ENCODE measurements around the gene RGS19. TPM values are rescaled to one million over a fixed set of nuclear protein-coding genes. Genes with fewer than 3 reads are reported as not detected.

Gene RGS19
- total RNA-seq, 1 experiment from 2014 or later: 99.8 TPM

DNA sequence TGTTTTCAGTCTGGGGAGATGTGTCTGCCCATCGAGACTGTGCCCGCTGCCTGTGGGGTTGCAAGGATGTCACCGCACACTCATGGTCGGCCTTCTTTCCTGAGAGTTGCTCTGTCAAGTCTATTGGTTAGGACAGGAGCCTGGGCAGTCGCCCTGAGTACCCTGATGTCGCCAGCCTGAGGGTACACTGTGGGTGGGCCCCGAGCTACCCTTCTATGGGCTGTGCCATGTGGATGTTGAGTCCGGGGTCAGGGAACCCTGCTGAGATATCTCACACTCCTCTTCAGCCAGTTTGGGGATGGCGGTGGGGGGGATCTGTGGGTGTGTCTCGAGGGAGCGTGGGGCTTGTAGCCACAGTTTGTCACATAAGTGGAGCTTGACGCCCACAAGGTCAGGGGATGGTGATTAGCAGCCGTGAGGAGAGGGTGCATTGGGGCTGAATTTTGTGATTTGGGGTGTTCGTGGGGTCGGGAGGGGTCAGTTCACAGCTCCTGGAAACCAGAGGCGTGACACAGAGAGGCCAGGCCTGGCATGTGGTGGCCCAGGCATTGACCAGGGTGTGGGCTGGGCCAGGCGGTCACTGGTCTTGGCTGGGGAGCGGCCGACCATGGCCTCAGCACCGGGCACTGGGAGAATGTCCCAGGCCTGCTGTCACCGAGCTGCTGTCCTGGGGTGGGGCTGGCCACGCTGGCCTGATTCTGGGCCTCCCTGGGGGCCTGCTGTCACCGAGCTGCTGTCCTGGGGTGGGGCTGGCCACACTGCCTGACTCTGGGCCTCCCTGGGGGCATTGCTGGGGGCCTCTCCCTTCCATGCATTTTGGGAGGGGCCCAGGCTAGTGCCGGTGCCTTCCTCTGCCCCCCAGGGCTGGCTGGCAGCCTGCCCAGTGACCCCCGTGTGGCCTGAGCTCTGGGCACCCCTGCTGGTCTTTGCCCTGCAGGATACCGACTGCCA, 29.7 kb upstream of the RGS19 start:
- DNase-seq (ENCODE audit: low spot score): no peak

DNA sequence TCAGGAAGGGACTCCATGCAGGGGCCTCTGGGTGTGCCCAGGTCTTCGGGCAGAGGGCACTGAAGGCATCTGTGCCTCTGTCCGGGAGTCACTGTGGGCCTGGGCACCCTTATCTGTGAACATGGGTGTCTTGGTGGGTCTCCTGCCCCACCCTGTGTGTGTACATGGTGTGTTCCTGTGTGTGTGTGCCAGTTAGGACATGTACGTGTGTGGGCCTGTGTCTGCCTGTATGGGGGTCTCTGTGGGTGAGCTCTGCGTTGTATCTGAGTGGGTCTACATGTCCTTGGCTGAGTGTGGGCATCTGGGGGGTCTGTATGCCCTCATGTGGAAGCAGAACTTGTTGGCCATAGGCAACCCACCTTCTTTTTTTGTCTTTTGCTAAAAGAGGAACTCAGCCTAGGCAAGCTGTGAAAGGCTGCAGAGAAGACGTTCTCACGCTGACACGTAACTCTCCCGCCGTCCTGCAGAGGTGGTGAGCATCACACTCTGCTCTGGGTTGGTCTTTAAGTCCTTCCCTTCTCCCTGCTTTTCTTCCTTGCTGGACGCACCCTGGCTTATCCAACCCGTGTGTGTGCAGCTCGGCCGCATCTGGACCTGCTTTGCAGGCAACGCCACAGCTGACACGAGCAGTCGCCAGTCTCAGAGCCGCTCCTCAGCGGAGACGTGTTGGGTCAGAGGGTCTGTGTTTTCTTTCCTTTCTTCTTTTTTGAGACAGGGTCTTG, 28.6 kb upstream of the RGS19 start:
- no peak for DNase-seq (ENCODE audit: low spot score)

- DNase-seq (ENCODE audit: low spot score): no peak
Measured at GRCh38 chr20:64106981-64107735, 27.8 kb upstream of the RGS19 start, which contains the start of gene NPBWR2. Gene NPBWR2, minus strand, starts transcription at chr20:64107565. Its CDS starts 734 bp downstream, at chr20:64106831.

DNA sequence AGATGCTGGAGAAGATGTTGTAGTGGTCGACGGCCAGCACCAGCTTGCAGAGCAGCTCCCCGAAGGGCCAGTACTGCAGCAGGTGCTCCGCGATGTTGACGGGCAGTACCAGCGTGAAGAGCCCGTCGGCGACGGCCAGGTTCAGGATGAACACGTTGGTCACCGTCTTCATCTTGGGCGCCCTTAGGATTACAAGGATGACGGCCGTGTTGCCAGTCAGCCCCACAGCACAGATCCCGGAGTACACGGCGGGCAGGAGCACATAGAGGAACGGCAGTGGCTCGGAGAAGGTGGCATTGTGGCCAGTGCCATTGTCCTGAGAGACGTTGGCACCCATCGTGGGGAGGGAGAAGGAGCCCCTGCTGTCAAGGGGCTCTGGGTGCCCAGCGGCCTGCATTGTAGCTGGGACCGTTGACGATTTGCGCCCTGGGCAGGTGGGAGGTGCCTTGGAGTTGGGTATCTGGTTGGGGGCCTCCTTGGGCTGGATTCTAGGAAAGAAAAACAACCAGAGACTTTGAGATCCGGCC, 27.2 kb upstream of the RGS19 start:
- no peak for DNase-seq (ENCODE audit: low spot score)

DNA sequence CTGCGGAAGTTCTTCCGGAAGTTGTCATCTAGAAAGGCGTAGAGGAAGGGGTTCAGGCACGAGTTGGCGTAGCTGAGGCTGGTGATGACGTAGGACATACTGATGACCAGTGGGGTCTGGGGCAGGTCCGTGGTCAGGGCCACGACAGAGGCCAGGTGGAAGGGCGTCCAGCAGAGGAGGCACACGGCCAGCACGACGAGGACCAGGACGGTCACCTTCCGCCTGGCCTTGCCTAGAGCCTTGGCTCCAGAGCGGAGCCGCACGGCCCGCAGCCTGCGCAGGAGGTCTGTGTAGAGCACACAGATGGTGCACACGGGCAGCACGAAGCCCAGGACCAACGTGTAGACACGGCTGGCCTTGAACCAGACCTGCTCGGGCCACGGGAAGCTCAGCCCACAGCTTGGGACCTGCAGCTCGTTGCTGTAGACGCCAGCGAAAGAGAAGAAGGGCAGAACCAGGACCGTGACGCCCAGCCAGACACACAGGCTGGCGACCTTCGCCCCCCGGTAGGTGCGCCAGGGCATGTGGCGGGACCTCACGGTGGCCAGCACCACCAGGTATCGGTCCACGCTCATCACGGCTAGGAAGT, 26.6 kb upstream of the RGS19 start:
- DNase-seq (ENCODE audit: low spot score): no peak

DNA sequence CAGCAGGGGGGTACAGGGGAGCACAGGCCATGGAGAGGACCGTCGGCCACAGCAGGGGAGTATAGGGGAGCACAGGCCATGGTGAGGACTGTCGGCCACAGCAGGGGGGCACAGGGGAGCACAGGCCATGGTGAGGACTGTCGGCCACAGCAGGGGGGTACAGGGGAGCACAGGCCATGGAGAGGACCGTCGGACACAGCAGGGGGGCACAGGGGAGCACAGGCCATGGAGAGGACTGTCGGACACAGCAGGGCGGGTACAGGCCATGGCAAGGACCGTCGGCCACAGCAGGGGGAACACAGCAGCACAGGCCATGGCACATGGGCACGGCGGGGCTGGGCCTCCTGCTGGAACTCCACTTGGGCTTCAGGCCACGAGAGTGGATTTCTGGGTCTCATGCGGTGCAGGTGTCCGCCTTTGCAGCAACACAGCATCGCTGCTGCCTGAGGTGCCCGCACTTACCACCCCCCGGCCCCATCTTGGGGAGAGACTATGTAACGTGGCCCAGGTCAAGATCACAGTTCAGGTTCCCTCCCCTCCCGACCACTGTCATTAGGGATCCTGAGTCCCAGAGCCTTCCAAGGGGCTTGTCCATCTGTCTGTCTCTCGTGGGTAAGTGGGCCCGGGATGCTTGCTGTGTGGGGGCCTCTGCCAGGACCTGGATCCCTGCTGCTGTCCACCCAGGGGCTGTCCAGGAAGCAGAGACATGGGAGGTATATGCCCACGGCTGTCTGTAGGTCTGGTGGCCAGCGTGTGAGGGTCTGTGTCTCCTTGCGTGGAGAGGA, 25.5 kb upstream of the RGS19 start:
- no peak for DNase-seq (ENCODE audit: low spot score)

DNA sequence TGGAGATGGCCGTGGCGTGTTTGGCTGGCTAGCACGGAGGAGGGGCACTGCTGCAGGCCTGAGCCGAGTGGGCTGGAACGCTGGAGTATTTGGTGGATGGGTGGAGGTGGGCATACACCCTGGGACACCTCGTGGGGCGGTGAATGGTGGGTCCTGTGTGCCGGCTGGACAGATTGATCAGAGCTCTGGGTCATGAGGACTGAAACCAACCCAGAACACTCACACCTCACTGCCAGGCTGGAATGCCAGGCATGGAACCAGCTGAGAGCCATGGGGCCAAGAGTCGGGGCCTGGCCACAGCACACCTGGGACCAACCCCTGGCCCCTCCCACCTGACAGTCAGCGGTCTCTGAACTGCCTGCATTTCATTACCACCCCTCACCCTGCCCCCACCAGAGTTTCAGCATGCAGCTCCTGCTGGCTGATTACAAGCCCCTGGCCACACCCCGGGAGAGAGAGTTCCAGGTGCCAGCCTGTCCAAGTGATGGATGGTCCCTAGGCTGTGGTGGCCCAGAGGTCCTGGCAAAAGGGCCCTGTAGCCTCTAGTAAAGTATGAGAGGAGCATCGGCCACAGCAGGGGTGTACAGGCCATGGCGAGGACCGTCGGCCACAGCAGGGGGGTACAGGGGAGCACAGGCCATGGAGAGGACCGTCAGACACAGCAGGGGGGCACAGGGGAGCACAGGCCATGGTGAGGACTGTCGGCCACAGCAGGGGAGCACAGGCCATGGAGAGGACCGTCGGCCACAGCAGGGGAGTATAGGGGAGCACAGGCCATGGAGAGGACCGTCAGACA, 24.8 kb upstream of the RGS19 start:
- DNase-seq (ENCODE audit: low spot score): no peak

DNA sequence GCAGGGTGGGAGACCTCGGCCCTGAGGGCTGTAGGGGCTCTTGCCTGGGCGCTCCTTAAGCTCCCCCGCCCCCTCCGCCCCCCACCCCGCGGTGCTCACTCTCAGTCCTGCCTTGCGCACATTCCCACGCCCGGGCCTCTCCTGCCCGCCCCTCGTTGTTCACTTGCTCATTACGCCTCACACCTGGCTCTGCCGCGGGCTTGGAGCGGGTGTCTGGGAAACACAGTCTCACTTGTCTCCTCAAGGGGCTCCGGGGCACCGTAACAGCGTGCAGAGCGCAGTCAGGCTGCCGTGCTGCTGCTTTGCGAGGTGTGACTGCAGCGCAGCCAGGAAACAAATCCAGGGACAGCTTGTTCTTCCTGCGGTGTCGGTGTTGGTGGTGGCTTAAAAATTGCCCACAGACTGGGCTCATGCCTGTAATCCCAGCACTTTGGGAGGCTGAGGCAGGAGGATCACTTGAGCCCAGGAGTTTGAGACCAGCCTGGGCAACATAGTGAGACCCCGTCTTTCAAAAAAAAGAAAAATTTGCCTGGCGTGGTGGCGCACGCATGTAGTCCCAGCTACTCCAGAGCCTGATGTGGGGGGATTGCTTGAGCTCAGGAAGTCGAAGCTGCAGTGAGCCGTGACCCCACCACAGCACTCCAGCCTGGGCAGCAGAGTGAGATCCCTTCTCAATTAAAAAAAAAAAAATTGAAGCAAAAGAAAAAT, 23.5 kb upstream of the RGS19 start:
- DNase-seq (ENCODE audit: low spot score): no peak

GRCh38 chr20:64101731-64102621, 22.7 kb upstream of the RGS19 start:
- DNase-seq (ENCODE audit: low spot score): no peak

DNA sequence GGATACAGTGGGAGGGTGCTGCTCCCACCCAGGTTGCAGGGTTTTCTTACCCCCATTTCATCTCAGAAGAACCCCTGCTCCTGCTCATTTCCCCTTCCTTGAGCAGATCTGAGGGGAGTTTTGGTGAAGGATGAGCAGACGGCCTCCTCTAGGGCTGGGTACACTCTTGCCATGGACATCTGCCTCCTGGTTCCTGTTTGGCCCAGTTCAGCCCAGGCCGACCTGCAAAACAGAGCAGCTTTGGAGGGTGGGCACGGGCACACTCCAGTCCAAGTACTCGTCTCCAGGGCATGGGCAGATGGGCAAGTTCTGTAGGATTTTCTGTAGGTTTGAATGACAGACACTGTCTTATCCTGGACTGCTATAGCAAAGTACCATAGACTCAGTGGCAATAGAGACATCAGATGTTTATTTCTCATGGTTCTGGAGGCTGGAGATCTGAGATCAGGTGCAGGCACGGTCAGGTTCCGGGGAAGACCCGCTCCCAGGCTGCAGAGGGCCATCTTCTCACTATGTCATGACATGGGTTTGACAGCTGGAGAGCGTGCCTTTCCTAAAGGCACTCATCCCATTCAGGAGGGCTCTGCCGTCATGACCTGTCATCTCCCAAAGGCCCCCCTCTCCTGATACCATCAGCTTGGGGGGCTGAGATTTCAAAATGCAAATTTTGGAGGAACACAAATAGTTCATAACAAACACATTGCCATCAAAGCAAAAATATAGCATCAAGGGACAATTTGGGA, 21.8 kb upstream of the RGS19 start:
- no peak for DNase-seq (ENCODE audit: low spot score)

DNA sequence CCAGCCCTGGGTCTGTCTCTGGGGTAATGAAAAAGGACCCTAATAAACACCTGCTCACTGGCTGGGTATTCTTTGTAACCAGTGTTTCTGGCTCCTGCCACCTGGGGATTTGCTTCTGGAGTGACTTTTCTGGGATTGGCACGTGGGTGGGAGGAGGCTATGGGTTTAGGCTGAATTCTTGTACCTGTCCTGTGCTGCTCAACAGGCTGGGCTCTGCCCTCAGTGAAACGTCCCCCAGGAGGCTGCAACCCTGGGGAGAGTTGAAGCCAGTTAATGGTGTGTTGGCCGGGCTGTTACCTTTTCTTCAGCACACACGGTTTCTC, 21.2 kb upstream of the RGS19 start:
- DNase-seq (ENCODE audit: low spot score): no peak

DNA sequence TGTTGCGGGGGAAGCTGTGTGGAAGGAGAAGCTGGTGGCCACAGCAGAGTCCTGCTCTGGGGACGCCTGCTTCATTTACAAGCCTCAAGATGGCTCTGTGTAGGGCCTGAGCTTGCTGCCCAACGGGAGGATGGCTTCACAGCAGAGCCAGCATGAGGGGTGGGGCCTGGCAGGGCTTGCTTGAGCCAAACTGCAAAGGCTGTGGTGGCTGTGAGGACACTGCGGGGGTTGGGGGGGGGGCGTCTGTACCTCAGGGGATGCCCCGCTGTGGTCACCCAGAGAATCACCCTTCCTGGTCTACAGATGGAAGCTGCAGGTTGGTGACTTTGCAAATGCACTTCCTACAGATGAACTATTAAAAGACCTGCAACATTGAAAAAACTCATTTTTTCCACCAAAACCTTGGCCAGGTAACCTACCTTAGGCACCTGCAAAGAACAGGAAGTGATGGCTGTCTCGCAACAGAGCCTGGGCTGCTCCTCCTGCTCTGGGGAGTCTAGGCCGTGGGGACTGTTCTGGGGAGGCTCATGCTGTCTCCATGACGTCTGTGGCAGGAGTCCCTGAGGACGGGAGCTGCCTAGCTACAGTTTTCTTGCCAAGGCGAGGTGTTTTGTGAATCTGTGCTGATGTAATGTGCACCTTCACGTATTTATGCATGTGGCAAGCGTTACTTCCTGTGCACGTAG, 20.7 kb upstream of the RGS19 start:
- no peak for DNase-seq (ENCODE audit: low spot score)

DNA sequence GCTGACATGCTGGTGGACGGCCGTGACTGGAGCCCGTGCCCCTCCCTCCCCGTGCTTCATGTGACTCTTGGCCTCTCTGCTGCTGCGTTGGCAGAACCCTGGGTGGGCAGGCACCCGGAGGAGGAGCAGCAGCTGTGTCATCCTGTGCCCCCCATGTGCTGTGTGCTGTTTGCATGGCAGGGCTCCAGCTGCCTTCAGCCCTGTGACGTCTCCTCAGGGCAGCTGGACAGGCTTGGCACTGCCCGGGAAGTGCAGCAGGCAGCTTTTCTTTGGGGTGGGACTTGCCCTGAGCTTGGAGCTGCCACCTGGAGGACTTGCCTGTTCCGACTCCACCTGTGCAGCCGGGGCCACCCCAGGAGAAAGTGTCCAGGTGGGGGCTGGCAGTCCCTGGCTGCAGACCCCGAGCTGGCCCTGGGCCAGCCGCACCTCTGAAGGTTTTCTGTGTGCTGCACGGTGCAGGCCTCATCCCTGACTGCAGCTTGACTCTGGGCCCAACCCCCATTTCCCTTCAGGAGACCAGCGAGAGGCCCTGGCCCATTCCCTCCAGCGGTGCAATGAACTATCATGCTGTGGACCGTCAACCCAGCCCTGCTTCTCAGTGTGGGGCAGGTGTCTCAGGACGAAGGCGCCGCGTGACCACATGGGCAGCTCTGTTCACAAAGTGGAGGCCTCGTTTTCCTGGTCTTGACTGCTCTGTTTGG, 19.9 kb upstream of the RGS19 start:
- no peak for DNase-seq (ENCODE audit: low spot score)

- DNase-seq (ENCODE audit: low spot score): no peak
Measured at GRCh38 chr20:64098471-64099013, 19.2 kb upstream of the RGS19 start.

DNA sequence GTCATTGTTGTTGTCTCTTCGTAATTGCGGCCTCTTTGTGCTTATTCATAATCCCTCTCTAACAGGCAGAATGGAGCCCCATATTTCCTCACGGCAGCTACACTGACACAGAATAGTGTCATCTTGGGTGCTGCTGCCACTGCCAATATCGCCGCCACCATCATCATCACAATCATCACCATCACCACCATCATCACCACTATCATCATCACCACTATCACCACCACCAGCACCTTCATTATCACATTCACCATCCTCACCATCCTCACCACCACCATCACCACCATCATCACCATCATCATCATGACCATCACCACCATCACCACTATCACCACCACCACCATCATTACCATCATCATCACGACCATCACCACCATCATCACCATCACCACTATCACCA, 17.2 kb upstream of the RGS19 start:
- DNase-seq (ENCODE audit: low spot score): no peak

- no peak for DNase-seq (ENCODE audit: low spot score)
Measured at GRCh38 chr20:64095927-64096326, 16.6 kb upstream of the RGS19 start.

All from HT-29 (cell line).